NCI-H1694 (cell line): Measurements from ENCODE around the gene SNAP23.

Experiments used
- DNase-seq: peaks from one replicate; lab custom pipeline; 2025; lab: John Stamatoyannopoulos, UW

Gene SNAP23

DNA sequence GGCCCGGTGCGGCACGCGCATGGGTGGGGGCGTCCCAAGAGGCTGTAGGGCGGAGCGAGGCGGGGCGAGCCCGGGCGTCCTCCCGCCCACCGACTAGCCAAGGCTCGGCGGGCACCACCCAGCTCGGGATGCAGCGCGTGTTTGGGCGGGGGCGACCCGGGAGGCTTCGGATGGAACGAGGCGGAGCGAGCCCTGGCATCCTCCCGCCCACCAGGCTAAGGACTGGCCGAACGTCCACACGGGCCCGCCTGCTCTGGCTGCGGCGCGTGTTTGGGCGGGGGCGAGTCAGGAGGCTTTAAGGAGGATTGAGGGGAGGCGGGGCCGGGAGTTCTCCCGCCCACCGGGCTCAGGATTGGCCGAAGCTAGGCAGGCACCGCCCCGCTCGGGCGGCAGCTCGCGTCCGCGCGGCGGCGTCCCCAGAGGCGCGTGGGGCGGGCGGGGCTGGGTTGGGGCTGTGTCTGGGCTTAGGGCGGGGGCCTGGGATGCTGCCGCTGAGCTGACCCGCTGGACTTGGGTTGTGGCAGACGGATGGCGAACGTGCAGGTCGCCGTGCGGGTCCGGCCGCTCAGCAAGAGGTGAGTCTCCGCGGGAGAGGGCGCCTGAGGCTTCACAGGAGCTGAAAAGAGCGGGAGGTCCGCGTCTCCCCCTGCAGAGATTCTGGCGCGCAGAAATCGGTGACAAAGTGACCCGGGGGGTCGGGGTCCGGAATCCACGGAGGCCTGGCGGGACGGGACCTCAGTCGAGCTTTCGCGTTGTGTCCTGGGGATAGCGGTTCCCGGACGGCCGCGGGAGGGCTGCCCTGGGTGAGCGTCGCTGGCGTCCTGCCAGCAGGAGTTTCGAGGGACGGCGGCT, 80.0 kb downstream of the SNAP23 start, which contains the start of gene STARD9:
TSS of gene STARD9 (plus strand) at position 419 of the 852 bp plus-strand sequence. CDS start at position 529, 110 bp downstream.
- DNase-seq = peak; percentile 91

DNA sequence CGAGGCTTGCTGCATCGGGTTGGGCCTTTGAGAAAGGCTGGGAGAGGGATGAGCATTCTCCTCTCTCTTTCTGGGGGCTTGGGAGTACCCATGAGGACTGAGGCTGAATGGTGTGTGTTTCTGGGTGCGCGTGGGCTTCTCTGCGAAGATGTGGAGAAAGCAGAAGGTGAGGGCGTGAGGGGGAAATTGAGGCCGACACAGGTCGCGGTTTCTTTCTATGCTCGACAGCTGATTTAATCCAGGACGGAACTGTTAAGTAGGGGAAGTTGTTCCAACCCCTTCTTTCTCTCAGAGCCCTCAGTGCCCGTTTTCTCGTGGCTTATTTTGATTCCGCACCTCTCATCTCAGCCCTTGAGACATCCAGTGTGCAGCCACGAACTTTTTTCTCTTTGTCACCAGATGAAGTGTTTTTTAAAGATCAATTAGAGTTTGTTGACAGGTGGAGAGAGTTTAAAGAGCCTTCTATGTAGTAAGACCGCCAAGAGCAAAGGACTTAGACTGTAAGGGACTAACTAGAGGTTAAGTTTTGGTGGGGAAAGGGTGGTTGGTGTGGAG, 80.7 kb downstream of the SNAP23 start:
- DNase-seq = no peak

DNA sequence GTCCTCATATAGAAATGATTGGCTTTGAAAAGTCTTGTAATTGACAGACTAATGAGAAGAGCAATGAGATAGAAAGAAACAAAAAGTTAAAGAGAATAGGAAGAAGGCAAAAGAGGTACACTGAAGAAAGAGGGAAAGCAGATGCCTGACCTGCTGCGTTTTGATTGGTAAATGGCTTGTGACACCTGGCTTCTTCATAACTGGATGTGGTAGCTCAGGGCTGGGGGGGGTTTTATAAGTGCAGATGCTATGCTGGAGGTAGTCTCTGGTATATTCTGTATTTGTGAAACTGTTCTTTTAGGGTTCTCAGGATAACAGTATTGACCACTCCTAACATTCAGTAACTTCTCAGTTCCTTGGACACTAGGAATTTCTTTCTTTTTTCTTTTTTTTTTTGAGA, 81.3 kb downstream of the SNAP23 start:
- no peak for DNase-seq

GRCh38 chr15:42577514-42578031, 82.1 kb downstream of the SNAP23 start:
- DNase-seq = no peak

DNA sequence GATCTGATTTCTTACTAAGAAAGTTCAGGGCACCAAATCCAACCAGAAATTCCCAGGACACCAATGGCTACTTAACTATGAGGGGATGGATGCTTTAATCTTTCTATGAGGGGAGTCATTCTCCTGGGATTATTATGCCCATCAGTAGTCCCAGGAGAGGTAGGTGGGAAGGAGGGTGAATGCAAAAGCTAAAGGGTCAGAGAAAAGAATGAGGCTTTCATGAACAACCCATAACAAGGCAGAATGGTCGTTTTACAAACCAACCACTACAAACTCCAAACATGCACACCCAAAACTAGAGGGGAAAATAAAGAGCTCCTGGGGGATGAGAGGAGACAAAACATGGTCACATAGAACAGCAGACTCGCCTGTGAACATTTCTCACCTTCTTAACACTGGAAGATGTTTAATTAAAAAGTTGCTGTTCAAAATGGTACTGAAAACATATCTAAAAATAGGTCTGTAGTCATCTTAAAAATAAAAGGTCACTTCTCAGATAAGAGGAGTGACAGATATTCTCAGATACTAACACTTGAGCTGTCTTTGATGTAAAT, 83.6 kb downstream of the SNAP23 start:
- DNase-seq = no peak

DNA sequence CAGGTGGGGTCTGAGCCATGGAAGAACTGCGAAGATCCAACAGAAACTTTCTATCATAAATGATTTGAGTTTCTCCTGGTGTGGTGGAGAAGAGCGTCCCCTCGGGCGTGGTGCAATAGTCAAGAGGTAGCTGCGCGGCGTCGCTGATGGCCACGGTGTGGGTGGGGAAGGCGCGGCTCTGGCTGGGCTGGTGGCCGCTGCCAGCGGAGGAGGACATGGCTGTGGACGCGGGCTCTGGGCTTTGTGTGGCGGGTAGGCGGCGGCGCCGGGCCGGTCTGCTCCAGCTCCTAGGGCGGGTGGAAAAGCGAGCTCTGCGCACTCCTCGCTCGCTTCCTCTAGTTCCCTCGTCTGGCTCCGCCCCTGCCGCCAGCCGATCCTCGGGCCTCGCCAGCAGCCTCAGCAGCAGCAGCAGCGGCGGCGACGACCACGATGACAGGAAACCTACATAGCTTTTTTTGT, 85.9 kb downstream of the SNAP23 start:
- no peak for DNase-seq
